Sigmoid colon (tissue), 7 donors: ENCODE results near the gene TTC39B. TPM values are rescaled to one million over a fixed set of nuclear protein-coding genes. Genes with fewer than 3 reads are reported as not detected.

Experiments
- DNase-seq: peaks from one replicate; pipeline ENCODE4 v3.0.0-alpha.2; 2019
- H3K27ac ChIP-seq, 4 donors: fragments of 200-600 bp; sonication (generic); one replicate each; pipeline ENCODE4 v1.5.1; 2016 to 2019; ENCODE audit warnings: mild to moderate bottlenecking in 1 of 4
- H3K27me3 ChIP-seq, 3 donors: fragments of 200-600 bp; sonication (generic); one replicate each; pipeline ENCODE4 v1.5.1; 2019; ENCODE audit warnings: mild to moderate bottlenecking in 1 of 3
- H3K36me3 ChIP-seq, 4 donors: fragments of 200-600 bp; sonication (generic); one replicate each; pipeline ENCODE4 v1.5.1; 2016 to 2019
- H3K4me1 ChIP-seq, 4 donors: fragments of 200-600 bp; sonication (generic); one replicate each; pipeline ENCODE4 v1.5.1; 2017 to 2019
- H3K4me3 ChIP-seq, 4 donors: fragments of 200-600 bp; sonication (generic); one replicate each; pipeline ENCODE4 v1.5.1; 2017 to 2019; ENCODE audit warnings: mild to moderate bottlenecking in 2 of 4, moderate library complexity in 1 of 4
- H3K9me3 ChIP-seq, 4 donors: fragments of 200-600 bp in 3 of 4; sonication (generic) in 3 of 4; one replicate each; pipeline versions ENCODE4 v1.5.1 to v1.6.1; 2013 to 2019
- CTCF ChIP-seq, 4 experiments: fragments of 450-650 bp in 3 of 4; fragments of 200-600 bp in 1 of 4; IDR thresholded peaks; one replicate each; pipeline ENCODE4 v1.5.1; 2016 to 2019; ENCODE audit warnings: antibody characterized with exemption in 4 of 4, mild to moderate bottlenecking in 3 of 4, moderate library complexity in 2 of 4
- EP300 ChIP-seq, 4 donors: sonication (generic); formaldehyde crosslinking; IDR thresholded peaks; one replicate each; pipeline ENCODE4 v1.6.1; 2017; ENCODE audit warnings: antibody characterized with exemption in 4 of 4
- POLR2A ChIP-seq, 2 donors: fragments of 450-650 bp; IDR thresholded peaks; one replicate each; pipeline ENCODE4 v1.6.1; 2016; ENCODE audit warnings: antibody characterized with exemption in 2 of 2, mild to moderate bottlenecking in 2 of 2, moderate library complexity in 2 of 2
- POLR2AphosphoS5 ChIP-seq, 4 donors: sonication (generic); formaldehyde crosslinking; IDR thresholded peaks; one replicate each; pipeline ENCODE4 v1.6.1; 2017; ENCODE audit warnings: antibody characterized with exemption in 4 of 4
- WGBS, 2 donors: extraction: QIAGEN DNeasy Blood & Tissue Kit; methylation state at CpG; one replicate each; pipeline ENCODE4 v1.1.7; 2013; 5-methylcytosine and 5-hydroxymethylcytosine counted together
- intact Hi-C: fragments of 100-400 bp; cut with DNase I; formaldehyde crosslinking; loops from one replicate; pipeline ENCODE4 v1.15.1; 2023
- polyA plus RNA-seq, 3 donors: library from polyadenylated mRNA; stranded (reverse); fragments of 200-250 nt; gene quantifications; one replicate each; pipeline ENCODE4 v1.2.3, GENCODE V29; 2013
- total RNA-seq, 4 donors: library from RNA; depleted of rRNA; stranded (reverse); fragments of >200 nt; gene quantifications; one replicate each; pipeline ENCODE4 v1.1.0, GENCODE V29; 2016
- donor health status: healthy with polysubstance abuse.
- donor health status: Bipolar disorder and iron deficiency.
- donor health status: healthy.

The TTC39B gene
- total RNA-seq (10 to 100 TPM in 3 of 4 donors, 1 to 10 TPM in 1; 9.1 to 15.8 (median 13.8) TPM), polyA plus RNA-seq (1 to 10 TPM; 4.2 to 8.9 (median 7.4) TPM)

- no peaks in the 10 kb centered on the region for H3K9me3 ChIP-seq
- peak within 1 kb of the TSS; percentile 93 to 94 (median 93) for H3K27ac ChIP-seq
- WGBS, 2 donors = 0 to 1% methylated on average over 67 of the region's 67 CpGs
Measured at GRCh38 chr9:15306757-15307522, at the start of gene TTC39B. TSS of gene TTC39B (minus strand) at chr9:15307216. CDS start at chr9:15307125, 91 bp downstream.

GRCh38 chr9:15355669-15356068, 48.7 kb upstream of the TTC39B start:
- 92 to 97% methylated on average over 6 of the region's 6 CpGs for WGBS, 2 donors
- Histone ChIP-seq H3K27ac (no peak overlapping the region), H3K4me3 (no peak overlapping the region), H3K9me3 (no peaks in the 10 kb centered on the region), H3K4me1 (no peaks in the 10 kb centered on the region), H3K27me3 (no peaks in the 10 kb centered on the region), H3K36me3 (no peaks in the 10 kb centered on the region)
- intact Hi-C loops = no loop called here
- TF ChIP-seq POLR2A (IDR thresholded peaks at IDR 0.05) (no peak), CTCF (IDR thresholded peaks at IDR 0.05) (no peak), POLR2AphosphoS5 (IDR thresholded peaks at IDR 0.05) (no peak), EP300 (IDR thresholded peaks at IDR 0.05) (no peak)
- DNase-seq = no peak

More at GRCh38 chr9:15306757-15307522, at the start of gene TTC39B:
- Histone ChIP-seq H3K4me1 (peaks cover 0 to 20% (median 4%) of the 10 kb centered on the region in 4 donors), H3K36me3 (no peaks in the 10 kb centered on the region), H3K4me3 (peak within 1 kb of the TSS; percentile 91 to 97 (median 92)), H3K27me3 (no peaks in the 10 kb centered on the region)
- intact Hi-C loops = loop anchor here (2.0 kb wide), 2 partner anchors 96 to 116 kb away; partner anchors contain the start of gene SNAPC3
- TF ChIP-seq POLR2AphosphoS5 (IDR thresholded peaks at IDR 0.05) (peak; percentile 82 to 95 (median 92)), EP300 (IDR thresholded peaks at IDR 0.05) (no peak), POLR2A (IDR thresholded peaks at IDR 0.05) (peak; percentile 80 to 84), CTCF (IDR thresholded peaks at IDR 0.05) (no peak)
- DNase-seq = peak; percentile 96

- no peak for DNase-seq
- H3K27ac ChIP-seq = no peak overlapping the region
- WGBS, 2 donors = 63 to 92% methylated on average over 3 of the region's 3 CpGs
- H3K36me3 ChIP-seq = no peaks in the 10 kb centered on the region
- H3K4me1 ChIP-seq = no peaks in the 10 kb centered on the region
- H3K9me3 ChIP-seq = no peaks in the 10 kb centered on the region
- intact Hi-C loops = no loop called here
- H3K27me3 ChIP-seq = no peaks in the 10 kb centered on the region
- H3K4me3 ChIP-seq = no peak overlapping the region
- TF ChIP-seq CTCF (IDR thresholded peaks at IDR 0.05) = no peak
- TF ChIP-seq POLR2A (IDR thresholded peaks at IDR 0.05) = no peak
- TF ChIP-seq POLR2AphosphoS5 (IDR thresholded peaks at IDR 0.05) = no peak
- TF ChIP-seq EP300 (IDR thresholded peaks at IDR 0.05) = no peak
Measured at GRCh38 chr9:15354713-15355112, 47.7 kb upstream of the TTC39B start.

- Histone ChIP-seq H3K4me3 (no peak overlapping the region), H3K27ac (no peak overlapping the region), H3K4me1 (no peaks in the 10 kb centered on the region), H3K9me3 (no peaks in the 10 kb centered on the region), H3K36me3 (no peaks in the 10 kb centered on the region), H3K27me3 (no peaks in the 10 kb centered on the region)
- TF ChIP-seq POLR2A (IDR thresholded peaks at IDR 0.05) = no peak
- TF ChIP-seq POLR2AphosphoS5 (IDR thresholded peaks at IDR 0.05) = no peak
- no peak for TF ChIP-seq CTCF (IDR thresholded peaks at IDR 0.05)
- no peak for TF ChIP-seq EP300 (IDR thresholded peaks at IDR 0.05)
- intact Hi-C loops = no loop called here
- peak; percentile 72 for DNase-seq
- 86 to 90% methylated on average over 4 of the region's 4 CpGs for WGBS, 2 donors
Measured at GRCh38 chr9:15353892-15354291, 46.9 kb upstream of the TTC39B start.
